GM18502 (cell line): ENCODE measurements around the gene XRCC1.
"Not testable (repeated sequence)": the region's sequence is repeated elsewhere in the genome, so short reads cannot be mapped to it uniquely, and the experiment has no call there.

Experiments used
- ATAC-seq: cut with Tn5 transposase; IDR thresholded peaks from one replicate; pipeline ENCODE4 v1.9.1; 2021; ENCODE audit warnings: mild to moderate bottlenecking; ENCODE audit not compliant: unreplicated experiment, poor library complexity

The XRCC1 gene

DNA sequence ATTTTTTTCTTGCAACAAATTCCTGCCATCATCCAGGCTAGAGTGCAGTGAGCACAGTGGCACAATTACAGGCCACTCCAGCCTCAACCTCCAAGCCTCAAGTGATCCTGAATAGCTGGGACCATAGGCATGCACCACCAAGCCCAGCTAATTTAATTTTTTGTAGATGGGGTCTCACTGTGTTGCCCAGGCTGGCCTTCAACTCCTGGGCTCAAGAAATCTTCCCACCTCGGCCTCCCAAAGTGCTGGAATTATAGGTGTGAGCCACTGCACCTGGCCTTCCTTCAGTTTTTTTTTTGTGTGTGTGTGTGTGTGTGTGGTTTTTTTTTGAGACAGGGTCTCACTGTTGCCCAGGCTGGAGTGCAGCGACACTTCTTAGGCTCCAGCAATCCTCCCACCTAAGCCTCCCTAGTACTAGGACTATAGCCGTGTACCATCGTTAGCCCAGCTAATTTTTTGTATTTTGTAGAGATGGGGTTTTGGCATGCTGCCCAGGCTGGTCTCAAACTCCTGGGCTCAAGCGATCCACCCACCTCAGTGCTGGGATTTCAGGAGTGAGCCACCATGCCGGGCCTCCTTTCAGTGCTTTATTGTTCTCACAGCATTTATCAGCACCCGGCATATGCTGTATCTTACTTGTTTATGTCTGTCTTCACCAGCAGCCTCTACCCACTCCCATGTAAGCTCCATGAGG is 30.7 kb upstream of the XRCC1 start:
- no peak for ATAC-seq

DNA sequence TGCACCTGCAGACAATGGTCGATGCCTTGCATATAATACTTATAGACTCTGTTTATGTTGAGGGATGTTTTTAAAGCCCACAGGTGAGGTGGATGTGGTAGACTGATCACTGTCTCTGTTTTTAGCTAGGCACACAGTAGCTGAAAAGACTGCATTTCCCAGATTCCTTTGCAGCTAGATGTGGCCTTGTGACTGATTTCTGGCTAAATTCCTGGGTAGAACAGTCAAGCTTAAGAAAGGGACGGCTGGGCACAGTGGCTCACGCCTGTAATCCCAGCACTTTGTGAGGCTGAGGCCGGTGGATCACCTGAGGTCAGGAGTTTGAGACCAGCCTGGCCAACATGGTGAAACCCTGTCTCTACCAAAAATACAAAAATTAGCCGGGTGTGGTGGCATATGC is 25.0 kb upstream of the XRCC1 start:
- ATAC-seq: not testable (repeated sequence)

DNA sequence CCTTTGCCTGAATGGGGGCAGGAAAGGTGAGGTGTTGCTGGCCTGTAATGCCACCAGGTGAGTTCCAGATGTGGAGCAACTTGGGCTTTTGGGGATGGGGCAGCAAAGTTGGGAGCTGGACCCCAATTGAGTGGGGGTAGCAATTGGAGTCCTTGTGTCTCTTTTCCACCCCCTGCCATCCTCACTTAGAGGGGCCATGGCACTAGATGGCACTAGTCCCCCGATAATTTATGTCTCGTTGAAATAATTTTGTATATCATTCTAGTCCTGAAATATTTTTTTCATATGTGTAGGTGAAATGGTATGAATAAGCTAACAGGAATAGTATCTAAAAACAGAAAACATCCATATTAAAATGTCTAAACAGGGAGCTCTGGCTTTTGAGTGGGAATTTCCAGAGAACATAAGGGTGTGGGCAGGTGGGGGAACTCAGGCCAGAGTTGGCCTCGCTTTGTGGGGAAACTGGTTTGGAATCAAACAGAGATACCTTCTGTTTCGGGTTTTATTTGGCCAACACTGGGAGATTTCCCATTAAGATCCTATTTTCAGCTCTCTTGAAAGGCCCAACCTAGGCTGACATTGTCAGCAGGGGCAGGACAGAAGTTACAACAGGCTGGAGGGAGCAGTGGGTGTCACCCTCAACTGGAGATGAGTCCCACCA is 24.4 kb upstream of the XRCC1 start:
- ATAC-seq: no peak

DNA sequence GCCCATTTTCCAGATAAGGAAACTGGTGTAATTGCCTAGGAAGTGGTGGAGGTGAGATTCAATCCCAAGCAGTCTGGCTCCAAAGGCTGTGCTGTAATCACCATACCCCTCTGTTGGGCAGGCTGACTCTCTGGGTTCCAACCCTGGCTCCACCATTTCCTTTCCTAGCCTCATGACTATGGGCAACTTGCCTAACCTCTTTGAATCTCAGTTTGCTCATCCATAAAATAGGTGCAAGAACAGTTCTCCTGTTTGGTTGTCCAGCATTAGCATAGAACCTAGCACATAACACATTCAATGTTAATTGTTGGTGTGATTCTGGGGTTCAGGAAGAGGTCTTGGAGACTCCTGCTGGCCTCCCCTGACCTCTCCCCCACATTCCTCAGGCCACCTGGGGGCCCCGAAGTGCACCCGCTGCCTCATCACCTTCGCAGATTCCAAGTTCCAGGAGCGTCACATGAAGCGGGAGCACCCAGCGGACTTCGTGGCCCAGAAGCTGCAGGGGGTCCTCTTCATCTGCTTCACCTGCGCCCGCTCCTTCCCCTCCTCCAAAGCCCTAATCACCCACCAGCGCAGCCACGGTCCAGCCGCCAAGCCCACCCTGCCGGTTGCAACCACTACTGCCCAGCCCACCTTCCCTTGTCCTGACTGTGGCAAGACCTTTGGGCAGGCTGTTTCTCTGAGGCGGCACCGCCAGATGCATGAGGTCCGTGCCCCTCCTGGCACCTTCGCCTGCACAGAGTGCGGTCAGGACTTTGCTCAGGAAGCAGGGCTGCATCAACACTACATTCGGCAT is 23.3 kb upstream of the XRCC1 start:
- ATAC-seq: no peak

DNA sequence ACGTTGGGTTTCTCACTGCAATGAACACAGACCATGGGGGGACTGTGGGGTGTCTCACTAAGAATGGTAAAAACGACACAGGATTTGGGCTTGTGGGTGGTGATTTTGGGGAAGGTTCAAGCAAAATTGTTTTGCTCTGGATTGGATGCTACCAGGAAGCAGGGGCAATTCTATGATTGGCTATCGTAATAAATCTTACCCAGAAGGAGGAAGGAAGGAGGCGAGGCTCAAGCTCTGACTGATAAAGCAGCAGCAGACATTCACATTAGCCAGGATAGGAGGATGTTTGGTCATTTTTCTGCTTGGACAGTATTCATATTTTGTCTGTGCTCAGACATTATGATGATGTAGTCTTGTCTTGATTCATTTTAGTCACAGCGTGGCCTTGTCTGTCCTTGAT is 22.5 kb upstream of the XRCC1 start:
- no peak for ATAC-seq

DNA sequence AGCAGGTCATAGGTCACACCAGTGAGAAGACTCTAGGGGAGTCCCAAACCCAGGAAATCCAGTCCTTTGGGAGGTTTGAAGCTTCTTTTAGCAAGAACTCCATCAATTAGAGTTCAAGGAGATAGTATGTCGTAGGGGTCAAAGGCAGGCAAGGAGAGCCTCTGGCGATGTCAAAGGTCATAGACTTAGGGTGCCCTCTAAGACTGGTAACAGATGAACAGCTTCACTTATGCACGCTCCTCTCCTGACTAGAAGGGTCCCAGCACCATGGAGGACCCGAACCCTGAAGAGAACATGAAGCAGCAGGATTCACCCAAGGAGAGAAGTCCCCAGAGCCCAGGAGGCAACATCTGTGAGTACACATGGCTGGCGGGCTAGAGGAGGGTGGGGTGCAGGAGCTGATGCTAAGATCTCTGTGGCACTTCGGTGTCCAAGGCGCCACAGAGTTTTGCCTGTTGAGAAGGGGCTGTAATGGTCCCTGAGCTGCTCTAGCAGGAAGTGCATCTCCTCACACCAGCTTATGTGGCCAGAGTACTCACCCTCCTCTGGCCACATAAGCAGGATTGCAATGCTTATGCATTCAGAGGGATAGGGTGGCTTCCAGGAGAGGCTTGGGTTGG is 21.6 kb upstream of the XRCC1 start:
- ATAC-seq: no peak

DNA sequence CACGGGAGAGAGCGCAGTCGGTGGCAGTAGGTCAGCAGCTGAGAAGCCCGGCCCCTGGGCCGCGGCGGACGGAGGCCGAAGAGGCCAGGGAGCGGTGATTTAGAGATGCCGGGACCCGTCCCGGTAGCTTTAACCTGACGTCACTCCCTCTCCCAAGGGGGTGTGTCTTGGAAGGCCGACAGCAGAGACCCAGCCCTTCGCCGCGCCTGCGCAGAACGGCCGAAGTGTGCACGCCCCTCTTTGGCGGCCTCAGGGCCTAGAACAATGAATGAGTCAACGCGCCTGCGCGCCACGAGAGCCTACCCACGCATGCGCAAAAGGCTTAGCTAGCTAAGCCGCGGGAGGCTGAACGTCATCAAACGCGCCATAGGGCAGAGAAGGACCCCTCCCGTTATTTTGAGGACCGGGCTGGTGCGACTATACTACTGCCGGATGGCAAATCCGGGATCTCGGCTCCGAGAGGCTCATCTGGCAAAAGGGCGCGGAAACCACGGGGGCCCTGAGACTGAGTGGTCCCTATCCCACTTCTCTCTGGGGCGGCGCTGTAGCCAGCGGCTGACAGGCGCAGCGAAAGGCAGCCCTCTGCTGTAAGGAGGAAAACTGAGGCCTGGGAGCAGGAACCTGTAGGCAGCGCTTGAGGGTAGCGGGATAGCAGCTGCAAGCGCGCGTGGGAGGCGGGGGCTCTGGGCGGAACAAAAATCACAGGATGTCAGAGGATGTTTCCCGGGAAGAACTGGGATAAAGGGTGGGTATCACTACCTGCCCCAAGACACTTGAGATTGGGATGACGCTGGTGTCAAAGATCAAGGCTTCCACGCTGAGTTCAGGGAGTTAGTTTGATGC is 20.9 kb upstream of the XRCC1 start, which contains the start of the genes IRGQ and ZNF576:
Gene IRGQ (minus strand): TSS at position 136 of the 843 bp plus-strand sequence. CDS start 796 bp downstream, outside the sequence.
Gene ZNF576 (plus strand): TSS at position 597 of the 843 bp plus-strand sequence. CDS start 514 bp downstream, outside the sequence.
- peak; percentile 75 for ATAC-seq

DNA sequence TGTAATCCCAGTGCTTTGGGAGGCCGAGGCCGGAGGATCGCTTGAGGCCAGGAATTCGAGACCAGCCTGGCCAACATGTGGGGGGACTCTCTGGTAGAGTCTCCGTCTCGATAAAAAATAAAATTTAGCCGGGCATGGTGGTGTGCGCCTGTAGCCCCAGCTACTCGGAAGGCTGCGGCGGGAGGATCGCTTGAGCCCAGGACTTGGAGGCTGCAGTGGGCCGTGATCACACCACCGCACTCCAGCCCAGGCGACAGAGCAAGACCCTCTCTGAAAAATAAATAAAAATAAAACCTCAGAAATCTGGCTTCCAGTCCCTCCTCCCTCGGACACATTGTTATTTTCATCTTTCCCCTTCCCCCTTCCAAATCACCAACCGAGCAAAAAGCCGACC is 20.3 kb upstream of the XRCC1 start:
- peak; percentile 4 for ATAC-seq

DNA sequence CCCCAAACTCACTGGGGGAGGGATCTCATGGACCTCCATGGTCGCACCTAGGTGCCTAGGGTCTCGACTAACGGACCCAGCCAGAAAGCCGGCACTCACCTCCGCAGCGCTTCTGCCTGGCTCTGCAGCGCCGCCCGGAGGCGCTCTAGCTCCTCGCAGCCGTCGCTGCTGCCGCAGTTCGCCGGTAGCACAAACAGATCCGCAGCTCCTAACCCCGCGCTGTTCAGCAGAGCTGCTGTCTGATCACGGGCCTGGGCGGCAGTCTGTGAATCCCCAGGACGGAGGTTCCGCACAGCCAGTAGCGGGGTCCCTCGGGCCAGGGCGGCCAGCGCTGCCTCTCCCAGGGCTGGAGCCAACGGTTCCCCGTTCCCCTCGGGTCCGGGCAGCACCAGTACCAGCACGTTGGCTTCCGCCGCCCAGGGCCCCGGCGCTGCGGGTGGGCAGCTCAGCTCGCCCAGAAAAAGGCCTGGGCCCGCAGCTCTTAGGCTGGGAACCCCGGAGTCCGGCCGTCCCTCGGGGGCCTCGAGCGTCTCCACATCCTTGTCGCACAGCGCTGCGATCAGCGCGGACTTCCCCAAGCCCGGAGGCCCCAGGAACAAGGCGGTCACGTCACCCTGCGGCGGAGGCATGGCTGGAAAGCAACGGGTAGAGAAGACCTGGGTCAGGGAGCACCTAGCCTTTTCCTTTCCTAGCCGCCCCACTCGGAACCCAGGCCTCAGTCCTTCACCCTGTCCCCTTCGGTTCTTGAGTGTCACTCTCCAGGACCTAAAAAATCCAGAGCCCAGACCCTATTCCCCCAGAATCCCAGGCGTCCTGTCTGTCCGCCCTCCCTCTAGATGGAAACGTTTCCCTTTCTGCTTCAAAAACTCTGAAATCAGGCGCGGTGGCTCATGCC is 19.6 kb upstream of the XRCC1 start:
- ATAC-seq: no peak

DNA sequence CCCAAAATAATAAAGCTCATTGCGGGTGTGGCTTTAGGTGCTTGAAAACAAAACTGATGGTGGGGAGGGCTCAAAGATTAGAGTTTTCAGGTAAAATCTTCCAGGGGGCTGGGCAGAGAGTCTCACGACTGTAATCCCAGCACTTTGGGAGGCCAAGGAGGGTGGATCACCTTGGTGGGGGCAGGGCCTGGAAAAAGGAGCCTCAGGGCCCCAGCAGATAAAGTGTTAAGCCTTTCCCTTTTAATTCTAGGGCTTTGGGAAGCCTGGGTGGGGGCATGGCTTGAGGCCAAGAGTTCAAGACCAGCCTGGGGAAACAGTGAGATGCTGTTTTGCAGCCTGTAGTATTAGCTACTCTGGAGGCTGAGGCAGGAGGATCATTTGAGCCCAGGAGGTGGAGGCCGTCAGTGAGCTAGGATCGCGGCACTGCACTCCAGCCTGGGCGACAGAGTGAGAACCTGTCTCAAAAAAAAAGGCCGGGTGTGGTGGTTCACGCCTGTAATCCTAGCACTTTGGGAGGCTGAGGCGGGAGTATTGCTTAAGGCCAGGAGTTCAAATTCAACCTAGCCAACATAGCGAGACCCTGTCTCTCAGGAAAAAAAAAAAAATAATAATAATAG is 18.9 kb upstream of the XRCC1 start:
- ATAC-seq: no peak

DNA sequence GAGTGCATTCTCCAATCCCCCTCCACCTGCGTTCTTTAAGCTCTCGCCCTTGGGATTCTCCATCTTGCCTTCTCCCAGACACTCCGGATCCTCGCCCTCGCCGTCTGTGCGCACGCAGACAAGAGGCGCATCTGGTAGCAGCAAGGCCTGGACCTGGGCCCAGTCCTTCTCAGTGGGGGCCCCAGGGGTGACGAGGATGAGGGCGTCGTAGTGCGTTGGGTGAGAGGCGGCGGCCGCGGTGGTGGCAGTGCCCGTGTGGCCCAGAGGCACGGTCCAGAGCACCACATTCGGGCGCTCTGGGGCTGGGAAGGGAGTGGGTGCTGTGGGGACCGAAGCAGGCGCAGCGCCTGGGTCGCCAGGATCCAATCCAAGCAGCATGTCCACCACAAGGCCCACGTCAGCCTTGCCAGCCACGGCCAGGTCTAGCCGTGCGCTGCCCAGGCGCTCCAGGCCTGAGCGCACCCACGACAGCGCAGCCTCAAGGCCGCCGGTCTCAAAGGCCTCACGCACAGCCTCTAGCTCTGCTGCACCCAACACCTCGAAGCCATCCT is 17.5 kb upstream of the XRCC1 start:
- no peak for ATAC-seq

DNA sequence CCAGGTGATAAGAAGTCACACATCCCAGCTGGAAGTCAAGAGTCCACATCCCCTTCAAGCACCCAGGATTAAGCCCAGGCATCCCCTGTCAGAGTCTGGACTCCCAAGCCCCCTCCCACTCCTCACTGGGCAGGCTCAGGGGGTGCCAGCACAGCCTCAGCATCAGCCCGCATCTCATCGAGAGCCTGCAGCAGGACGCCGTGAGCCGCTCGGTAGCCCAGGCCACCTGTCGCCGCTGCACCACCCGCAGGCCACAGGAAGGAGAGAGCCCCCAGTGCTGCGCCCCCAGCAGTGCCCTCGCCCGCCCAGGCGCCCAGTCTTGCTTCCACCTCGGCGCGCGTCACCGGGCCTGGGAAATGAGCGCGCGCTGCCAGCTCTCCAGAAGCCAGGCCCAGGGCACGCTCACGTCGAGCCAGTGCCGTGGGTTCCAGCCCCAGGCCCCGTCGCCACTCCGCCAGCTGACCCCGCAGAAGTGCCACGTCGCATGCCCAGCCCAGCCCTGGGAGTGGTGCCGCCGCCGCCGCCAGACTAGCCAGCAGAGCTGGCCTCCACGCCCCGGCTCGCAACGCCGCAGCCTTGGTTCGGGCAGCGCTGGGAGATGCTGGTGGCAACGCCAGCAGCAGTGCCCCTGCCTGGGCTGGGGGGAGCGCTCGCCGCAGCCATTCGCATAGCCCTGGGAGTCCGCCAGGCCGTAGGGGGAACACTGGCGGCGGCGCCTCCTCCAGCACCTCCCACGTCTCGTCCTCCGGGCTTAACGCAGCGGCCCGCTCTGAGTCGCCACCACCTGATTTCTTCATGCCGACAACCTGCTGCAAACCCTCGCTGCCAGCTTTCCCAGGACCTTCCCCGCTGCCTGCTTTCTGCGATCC is 16.8 kb upstream of the XRCC1 start:
- no peak for ATAC-seq

DNA sequence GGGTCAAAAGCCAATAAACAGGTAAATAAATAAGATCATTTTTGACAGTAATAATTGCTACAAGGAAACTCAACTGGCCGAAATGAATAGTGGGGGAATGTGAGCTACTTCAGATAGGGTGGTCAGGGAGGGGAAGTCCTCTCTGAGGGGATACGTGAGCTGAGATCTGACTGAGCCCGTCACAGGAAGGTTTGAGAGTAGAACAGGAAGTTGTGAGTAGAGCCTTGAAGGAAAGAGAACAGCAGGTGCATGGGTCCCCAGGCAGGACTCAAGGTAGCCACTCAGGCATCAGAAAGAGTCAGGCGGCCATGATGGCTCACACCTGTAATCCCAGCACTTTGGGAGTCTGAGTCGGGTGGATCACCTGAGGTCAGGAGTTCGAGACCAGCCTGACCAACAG is 14.4 kb upstream of the XRCC1 start:
- ATAC-seq: no peak

DNA sequence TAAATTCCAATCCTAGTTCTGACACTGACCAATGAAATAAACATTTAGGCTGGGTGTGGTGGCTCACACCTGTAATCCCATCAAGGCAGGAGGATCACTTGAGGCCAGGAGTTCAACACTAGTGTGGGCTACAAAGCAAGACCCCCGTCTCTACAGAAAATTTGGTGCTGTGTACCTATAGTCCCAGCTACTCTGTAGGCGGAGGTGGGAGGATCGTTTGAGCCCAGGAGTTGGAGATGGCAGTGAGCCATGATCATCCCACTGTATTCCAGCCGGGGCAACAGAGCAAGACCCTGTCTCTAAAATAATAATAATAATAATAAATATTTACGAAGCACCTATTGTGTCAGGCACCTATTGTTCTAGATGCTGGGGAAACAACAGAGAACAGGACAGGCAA is 13.9 kb upstream of the XRCC1 start:
- no peak for ATAC-seq

DNA sequence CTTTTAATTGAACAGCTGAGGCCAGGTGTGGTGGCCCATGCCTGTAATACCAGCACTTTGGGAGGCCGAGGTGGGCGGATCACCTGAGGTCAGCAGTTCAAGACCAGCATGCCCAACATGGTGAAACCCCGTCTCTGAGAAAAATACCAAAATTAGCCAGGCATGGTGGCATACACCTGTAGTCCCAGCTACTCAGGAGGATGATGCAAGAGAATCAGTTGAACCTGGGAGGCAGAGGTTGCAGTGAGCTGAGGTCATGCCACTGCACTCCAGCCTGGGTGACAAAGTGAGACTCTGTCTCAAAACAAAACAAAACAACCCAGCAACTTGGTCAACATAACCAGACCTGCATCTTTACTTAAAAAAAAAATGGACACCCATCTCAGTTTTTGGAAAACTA is 11.7 kb upstream of the XRCC1 start:
- ATAC-seq: not testable (repeated sequence)

DNA sequence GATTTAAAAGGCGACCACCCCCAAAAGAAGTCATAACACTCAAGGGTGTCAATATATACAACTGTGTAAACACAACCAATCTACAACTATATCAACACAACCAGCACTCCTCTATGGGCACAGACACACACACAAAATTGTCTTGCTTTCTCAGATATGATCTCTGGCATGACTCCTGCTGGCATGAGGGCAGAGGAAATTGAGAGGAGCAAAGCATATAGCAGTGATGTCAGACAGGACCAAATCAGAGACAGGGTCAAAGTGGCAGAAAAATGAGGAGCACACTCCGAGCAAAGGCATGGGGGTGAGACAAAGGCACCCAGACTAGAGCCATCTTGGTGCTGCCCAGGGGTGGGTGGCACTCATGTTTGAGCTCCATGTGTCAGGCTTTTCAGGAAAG is 11.0 kb upstream of the XRCC1 start:
- ATAC-seq: no peak

DNA sequence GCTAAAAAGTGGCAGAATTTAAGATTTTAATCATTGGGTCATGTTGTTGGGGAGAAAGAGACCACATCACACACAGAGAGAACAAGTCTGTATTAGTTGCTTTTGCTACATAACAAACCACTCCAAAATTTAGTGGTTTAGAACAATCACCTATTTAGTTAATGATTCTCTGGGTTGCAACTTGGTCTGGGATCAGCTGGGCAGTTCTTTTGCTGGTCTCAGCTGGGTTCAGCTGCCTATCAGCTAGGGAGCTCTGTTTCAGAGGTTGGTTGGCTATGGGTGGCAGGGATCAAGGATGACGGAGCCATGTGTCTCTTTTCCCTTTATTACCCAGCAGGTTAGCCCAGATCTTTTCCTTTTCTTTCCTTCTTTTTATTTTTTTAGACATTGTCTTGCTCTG is 9.2 kb upstream of the XRCC1 start:
- ATAC-seq: no peak
